T47D (cell line): ENCODE data around the gene TBXAS1.

ENCODE experiments used
- DNase-seq, 2 experiments: peaks; one replicate each; pipeline versions ENCODE4 v3.0.0 to v3.0.0-alpha.2; 2011 to 2012; ENCODE audit warnings: low read depth in 1 of 2, low spot score in 1 of 2
- JUND ChIP-seq: IDR thresholded peaks from 2 replicates; pipeline ENCODE4 v1.6.1; 2012; ENCODE audit warnings: low read depth
- in situ Hi-C: cut with HindIII; loops from 2 replicates; pipeline ENCODE4 v1.10.0; 2016; ENCODE audit warnings: low sequenced_read_pairs, low pct_unique_long_range_greater_than_20kb

Gene TBXAS1

DNA sequence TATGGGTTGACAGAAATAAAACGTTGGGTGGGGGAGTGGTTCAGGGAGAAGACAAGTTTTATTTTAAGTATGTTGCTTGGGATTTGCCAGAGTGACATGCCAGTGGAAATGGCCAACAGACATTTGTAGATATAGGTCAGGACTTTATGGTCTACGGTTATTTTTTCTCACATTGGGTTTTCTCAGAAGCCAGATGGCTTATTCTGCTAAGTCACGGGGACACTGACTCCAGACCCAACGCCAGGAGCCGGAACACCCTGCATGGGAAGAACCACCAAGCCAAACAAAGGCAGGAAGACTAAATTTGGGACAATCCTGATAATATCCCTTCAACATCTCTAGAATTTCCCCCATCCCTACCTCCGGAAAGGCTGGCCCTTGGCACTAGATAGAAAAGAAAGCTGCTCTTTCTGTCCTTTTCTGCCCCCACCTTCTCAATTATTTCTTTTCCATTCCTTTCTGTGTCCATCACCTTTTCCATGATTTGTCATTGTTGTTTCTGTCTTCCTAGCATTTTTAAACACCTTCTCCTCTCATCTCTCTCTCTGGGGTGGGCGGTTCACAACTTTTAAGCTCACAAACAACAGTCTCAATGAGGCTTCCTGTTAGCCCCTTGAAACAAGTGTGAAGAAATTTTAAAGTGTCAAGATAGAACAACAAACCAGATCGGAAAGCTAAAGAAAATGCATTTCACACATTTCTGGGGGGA lies 44.7 kb downstream of the TBXAS1 start:
- DNase-seq: no peak
- TF ChIP-seq JUND: no peak
- in situ Hi-C loops: no loop called here

DNA sequence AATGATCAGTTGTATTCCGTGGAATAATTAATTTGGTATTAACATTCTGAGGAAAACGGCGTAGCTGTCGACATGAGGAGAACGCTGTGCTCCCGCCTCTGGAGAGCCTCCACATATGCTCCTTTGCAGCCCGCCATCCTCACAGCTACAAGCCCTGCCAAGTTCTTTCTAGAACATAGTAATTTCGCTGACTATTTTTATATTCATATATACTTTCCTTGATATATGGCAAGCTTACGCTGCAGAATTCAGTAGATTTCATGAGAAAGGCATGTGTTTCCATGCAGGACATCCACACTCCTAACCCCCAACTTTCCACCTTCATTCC lies 45.2 kb downstream of the TBXAS1 start:
- no peak for TF ChIP-seq JUND
- no peak for DNase-seq
- in situ Hi-C loops: no loop called here

GRCh38 chr7:139875821-139876241 lies 46.8 kb downstream of the TBXAS1 start:
- no peak for TF ChIP-seq JUND
- in situ Hi-C loops: no loop called here
- DNase-seq: no peak

DNA sequence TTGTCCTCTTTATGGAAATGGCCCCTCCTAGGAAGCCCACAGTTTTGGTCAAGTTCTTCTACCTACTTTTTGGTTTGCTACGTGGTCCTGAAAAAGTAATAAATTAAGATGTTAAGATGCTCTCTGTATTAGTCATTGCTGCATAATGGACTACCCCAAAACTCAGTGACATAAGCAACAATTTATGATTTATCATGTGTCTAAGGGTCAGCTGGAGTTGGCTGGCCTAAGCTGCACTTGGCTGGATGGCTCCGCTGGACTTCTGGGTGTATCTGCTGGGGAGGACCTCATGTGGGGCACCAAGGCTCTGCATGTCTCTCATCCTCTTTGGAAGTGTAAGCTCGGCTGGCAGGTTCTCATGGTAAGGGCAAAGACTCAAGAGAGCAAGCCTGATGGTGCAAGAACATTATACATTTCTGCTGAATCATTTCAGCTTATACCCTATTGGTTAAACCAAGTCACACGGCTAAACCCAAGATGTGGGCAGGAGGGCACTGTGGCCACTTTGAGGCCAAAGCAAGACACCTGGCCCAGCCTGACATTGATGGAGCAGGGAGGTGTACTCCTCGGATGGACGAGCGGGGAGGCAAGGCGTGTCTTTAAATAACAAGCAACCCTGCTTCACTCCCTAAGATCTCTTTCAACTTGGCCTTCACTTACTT lies 47.7 kb downstream of the TBXAS1 start:
- DNase-seq: no peak
- no peak for TF ChIP-seq JUND
- in situ Hi-C loops: no loop called here

DNA sequence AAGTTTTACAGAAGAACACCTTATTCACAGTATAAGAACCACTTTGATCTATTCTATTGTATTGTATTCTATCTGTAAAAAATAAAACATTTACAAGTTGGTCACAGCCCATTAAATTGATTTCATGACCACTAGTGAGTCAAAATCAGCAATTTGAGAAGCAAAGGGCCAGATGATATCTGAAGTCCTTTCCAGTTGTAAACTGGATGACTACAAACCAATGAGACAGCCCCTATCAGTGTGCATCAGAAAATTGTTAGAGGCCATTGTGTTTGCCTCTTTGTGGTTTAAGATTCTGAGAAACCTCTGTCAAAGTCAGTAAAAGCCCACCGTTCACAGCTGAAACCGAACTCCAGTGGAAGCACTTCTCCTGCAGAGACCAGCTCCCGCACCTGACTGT lies 54.8 kb downstream of the TBXAS1 start:
- no peak for TF ChIP-seq JUND
- DNase-seq: no peak
- in situ Hi-C loops: no loop called here

- no peak for TF ChIP-seq JUND
- no peak for DNase-seq
- in situ Hi-C loops: no loop called here
Observed at GRCh38 chr7:139884441-139884840, 55.4 kb downstream of the TBXAS1 start.

- DNase-seq: no peak
- TF ChIP-seq JUND: no peak
- in situ Hi-C loops: no loop called here
Observed at GRCh38 chr7:139885511-139885910, 56.4 kb downstream of the TBXAS1 start.

GRCh38 chr7:139886206-139886605 lies 57.1 kb downstream of the TBXAS1 start:
- no peak for TF ChIP-seq JUND
- DNase-seq: no peak

GRCh38 chr7:139886899-139887298 lies 57.8 kb downstream of the TBXAS1 start:
- no peak for TF ChIP-seq JUND
- in situ Hi-C loops: no loop called here
- no peak for DNase-seq

More at GRCh38 chr7:139886206-139886605, 57.1 kb downstream of the TBXAS1 start:
- in situ Hi-C loops: no loop called here

DNA sequence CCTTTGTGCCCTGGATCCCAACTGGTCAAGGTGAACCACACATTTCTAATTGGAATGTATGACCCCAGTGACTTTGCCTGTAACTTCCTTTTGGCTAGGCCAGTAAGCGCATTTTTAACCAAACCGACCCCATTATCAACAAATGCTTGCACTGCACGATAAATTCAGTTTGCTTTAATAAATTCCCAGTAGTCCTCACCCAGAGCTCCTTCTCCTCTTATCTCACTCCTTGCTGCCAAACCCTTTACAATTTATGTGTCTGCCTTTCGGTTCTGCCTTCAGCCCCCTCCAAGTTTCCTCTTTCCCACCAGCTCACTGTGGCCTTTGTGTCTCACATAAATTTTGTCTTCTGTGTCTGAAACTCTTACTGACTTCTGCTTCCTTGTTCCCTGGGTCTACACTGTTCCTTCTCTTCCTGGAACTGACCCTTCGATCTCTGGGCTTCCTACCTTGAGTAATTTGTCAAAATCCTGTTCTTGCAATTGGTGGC lies 59.0 kb downstream of the TBXAS1 start:
- no peak for TF ChIP-seq JUND
- no peak for DNase-seq
- in situ Hi-C loops: no loop called here

DNA sequence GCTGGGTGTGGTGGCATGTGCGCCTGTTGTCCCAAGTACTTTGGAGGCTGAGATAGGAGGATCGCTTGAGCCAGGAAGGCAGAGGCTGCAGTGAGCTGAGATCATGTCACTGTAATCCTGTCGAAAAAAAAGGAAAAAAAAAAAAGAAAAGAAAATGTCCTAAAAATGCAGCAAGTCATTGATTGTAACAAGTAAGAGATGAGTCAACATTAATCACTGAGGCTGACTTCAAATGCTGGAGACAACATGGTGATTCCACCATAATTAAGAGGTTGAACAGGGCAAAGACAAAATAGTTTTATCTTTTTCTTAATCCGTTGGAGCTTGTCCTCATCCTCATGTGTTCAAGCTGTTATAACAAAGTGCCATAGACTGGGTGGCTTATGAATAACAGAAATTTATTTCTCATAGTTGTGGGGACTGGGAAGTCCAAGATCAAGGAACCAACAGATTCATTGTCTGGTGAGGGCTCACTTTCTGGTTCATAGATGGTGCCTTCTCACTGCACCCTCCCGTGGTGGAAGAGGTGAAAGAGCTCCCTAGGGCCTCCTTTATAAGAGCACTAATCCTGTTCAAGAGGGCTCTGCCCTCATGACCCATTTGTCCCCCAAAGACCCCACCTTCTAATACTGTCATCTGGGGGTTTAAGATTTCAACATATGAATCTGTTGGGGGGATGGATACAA lies 60.3 kb downstream of the TBXAS1 start:
- peak in 1 of 2 experiments; percentile 14 for DNase-seq
- in situ Hi-C loops: no loop called here
- TF ChIP-seq JUND: no peak

DNA sequence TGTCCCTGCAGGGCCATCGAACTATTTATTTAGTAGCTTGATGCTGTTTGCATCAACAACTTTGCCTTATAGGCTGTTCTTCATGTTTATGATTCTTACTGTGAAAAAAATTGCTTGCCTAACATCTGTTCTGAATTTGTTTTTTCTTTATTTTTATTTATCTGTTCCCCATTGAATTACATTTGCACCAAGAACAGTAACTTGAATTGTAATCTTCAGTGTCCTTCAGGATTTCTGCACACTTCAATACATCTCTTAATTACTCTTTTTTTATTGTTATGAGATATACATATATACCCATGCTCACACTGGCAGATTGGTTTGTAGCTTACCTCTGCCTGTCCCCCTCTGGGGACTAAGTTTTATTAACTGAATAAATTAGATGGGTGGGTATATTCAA lies 64.4 kb downstream of the TBXAS1 start:
- TF ChIP-seq JUND: no peak
- no peak for DNase-seq
- in situ Hi-C loops: no loop called here

GRCh38 chr7:139893999-139894398 lies 64.9 kb downstream of the TBXAS1 start:
- in situ Hi-C loops: no loop called here

More at GRCh38 chr7:139893999-139894398, 64.9 kb downstream of the TBXAS1 start:
- no peak for DNase-seq
- TF ChIP-seq JUND: no peak
